ENCODE measurements around the gene IRF3.
A peak's percentile ranks its signal among the peaks of the same experiment; 100 is the strongest.

IRF3 gene

DNA sequence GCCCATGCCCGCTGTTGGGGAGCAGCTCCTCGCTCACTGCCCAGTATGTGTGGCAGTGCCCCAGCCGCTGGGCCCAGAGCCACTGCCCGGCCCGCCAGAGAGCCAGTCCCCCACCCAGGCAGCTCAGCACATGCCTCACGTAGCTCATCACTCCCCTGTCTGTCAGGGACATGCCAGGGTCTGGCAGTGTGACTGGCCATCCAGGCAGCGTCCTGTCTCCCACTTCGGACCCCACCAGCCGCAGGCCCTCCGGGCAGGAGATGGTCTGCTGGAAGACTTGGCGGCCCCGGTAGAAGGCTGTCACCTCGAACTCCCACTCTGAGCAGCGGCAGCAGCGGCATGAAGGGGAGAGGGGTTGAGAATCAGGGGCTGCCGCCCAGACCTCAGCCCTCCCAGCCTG, 3.6 kb downstream of the IRF3 start:
- no peaks in the 10 kb centered on the region for H3K27me3 Mint-ChIP-seq
- no peaks in the 10 kb centered on the region for H3K9me3 Mint-ChIP-seq
- no peak for ATAC-seq
- no peak overlapping the region for H3K27ac Mint-ChIP-seq
- H3K4me3 Mint-ChIP-seq, result no peak overlapping the region
- peaks cover 51% of the 10 kb centered on the region for H3K4me1 Mint-ChIP-seq
- H3K36me3 Mint-ChIP-seq, result peaks cover 35% of the 10 kb centered on the region

DNA sequence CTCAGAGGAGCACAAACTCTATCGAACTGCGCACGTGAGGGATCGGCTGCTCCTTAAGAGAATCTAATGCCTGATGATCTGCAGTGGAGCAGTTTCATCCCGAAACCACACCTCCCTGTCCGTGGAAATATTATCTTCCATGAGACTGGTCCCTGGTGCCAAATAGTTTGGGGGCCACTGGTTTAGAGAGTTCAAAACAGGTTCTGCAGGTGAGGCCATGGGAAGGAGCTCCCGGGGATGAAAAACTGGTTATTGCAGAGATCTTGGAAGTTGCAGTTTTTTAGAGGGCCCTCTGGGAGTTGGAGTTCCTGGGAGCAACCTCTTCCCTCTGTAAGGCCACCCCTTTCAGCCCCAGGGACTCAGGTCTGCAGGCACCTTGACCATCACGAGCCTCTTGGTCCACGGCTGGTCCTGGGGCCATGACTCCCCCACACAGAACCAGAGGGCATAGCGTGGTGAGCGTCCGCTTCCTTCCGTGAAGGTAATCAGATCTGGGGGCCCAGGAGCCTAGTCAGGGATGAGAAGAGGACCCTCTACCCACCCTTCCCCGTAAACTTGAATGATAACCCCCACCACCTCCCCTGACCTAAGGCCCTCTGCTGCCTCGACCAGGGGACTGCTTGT, 5.2 kb downstream of the IRF3 start:
- ATAC-seq, result no peak
- Mint-ChIP-seq H3K36me3 (peaks cover 40% of the 10 kb centered on the region), H3K4me3 (no peak overlapping the region), H3K9me3 (no peaks in the 10 kb centered on the region), H3K27me3 (no peaks in the 10 kb centered on the region), H3K4me1 (peaks cover 35% of the 10 kb centered on the region), H3K27ac (no peak overlapping the region)

DNA sequence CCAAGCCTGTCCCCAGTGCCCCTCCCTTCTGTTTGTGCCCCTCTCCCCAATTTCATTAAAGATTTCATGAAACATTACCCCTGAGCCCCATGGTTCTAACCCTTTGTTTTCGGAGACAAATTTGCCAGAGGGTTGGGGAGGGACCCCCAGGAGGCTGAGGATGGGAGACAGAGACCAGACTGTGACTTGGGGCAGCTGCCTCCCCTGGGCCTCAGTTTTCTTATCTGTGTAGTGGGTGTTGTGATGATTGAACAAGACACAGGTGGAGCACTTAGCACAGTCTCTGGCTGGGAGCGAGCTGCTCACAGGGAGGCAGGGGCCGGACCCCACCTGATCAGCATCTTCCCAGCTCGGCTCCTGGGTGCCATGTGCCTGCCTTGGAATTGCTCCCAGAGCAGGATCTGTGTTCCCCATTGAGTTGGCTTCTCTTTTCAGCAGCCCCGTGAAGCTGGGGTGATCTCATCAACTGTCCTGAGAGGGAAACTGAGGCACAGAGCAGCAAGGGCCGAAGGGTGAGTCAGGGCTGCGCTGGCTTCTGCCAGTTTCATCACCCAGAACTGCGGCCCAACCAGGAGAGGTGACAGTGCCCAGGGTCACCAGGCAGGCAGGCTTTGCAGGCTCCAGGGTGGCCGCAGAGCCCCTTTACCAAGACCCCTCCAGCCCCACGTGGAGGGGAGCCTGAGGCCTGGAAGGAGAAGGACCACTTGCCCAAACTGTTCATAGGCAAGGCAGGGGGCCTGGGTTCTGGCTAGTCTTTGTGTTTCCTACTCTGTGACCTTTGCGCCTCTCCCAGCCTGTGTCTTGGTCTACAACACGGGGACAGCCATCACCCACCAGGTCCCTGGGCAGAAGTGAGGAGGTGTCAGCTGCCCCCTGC, 6.9 kb downstream of the IRF3 start:
- no peak for ATAC-seq
- Mint-ChIP-seq H3K4me1 (peaks cover 19% of the 10 kb centered on the region), H3K27me3 (no peaks in the 10 kb centered on the region), H3K36me3 (peaks cover 47% of the 10 kb centered on the region), H3K9me3 (no peaks in the 10 kb centered on the region), H3K4me3 (no peak overlapping the region), H3K27ac (no peak overlapping the region)

DNA sequence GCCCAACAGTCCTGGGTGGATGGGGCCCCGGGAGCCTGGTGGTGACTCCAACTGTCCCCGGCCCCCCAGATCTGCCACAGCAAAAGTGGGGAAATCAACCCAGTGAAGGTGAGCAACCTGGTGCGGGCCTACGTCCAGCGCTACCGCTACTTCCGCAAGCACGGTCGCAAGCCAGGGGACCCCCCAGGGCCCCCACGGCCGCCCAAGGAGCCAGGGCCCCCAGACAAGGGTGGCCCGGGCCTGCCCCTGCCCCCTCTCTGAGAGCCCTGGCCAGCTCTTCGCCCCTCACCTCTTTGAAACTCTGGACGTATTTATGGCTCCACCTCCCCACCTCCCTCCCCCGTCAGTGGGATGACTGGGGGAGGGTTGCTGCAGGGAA, 7.5 kb downstream of the IRF3 start:
- no peaks in the 10 kb centered on the region for H3K27me3 Mint-ChIP-seq

DNA sequence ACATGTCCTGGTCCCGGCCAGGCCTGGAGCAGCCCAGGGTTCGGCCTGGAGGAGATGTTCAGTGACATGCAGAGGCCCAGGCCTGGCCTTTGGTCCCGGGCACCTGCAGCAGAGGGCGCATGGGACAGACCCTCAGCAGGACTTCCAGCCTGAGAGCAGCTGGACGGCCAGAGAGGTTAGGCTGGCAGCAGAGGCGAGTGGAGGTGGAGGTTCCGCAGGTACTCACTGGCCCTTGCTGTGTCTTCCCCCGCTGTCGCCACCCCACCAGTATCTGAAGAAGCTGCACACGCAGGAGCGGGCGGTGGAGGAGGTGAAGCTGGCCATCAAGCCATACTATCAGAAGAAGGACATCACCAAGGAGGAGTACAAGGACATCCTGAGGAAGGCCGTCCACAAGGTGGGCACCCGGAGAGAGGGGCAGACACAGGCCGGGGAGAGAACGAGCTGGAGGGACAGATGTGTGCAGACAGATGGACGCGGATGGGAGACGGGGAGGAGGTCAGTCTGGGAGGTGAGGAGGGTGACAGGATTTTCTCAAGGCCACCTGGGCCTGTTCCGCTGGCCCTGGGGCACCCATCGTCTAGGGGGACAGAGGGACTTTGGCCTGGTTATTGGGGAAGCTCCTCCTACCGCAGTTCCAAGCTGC, 8.0 kb downstream of the IRF3 start:
- no peaks in the 10 kb centered on the region for H3K27me3 Mint-ChIP-seq
- H3K9me3 Mint-ChIP-seq, result no peaks in the 10 kb centered on the region
- ATAC-seq, result no peak
- H3K27ac Mint-ChIP-seq, result no peak overlapping the region
- H3K4me3 Mint-ChIP-seq, result no peak overlapping the region
- peaks cover 56% of the 10 kb centered on the region for H3K36me3 Mint-ChIP-seq
- H3K4me1 Mint-ChIP-seq, result peaks cover 13% of the 10 kb centered on the region

More for the DNA sequence above, 7.5 kb downstream of the IRF3 start:
- Mint-ChIP-seq H3K9me3 (no peaks in the 10 kb centered on the region), H3K4me1 (peaks cover 18% of the 10 kb centered on the region), H3K4me3 (no peak overlapping the region), H3K27ac (no peak overlapping the region), H3K36me3 (peaks cover 54% of the 10 kb centered on the region)
- no peak for ATAC-seq

DNA sequence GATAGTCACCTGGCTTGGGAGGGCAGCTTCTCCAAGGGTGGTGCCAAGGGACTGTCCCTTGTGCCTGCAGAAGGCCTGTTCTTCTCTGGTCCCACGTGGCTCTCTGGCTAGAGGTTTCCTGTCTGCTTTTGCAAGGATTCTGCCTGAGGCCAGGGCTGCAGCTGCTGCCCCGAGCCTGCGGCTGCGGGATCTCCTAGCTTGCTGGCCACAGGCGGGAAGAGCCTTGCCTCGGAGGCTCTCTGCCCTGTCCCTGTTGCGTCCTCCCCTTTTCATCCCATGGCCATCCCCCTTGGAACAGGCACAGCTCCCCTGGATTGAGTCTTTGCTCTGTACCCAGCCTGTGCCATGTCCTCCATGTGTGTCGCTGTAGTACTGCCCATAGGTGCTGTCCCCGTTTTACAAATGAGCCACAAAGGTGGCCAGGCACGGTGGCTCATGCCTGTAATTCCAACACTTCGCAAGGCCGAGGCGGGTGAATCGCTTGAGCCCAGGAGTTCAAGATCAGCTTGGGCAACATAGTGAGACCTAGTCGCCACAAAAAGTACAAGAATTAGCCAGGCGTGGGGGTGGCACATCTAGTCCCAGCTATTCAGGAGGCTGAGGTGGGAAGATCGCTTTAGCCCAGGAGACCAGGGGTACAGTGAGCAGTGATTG, 9.1 kb downstream of the IRF3 start:
- Mint-ChIP-seq H3K27ac (peak overlapping the region; percentile 32), H3K36me3 (peaks cover 53% of the 10 kb centered on the region), H3K4me3 (no peak overlapping the region), H3K9me3 (no peaks in the 10 kb centered on the region), H3K27me3 (no peaks in the 10 kb centered on the region), H3K4me1 (peaks cover 6% of the 10 kb centered on the region)
- no peak for ATAC-seq

DNA sequence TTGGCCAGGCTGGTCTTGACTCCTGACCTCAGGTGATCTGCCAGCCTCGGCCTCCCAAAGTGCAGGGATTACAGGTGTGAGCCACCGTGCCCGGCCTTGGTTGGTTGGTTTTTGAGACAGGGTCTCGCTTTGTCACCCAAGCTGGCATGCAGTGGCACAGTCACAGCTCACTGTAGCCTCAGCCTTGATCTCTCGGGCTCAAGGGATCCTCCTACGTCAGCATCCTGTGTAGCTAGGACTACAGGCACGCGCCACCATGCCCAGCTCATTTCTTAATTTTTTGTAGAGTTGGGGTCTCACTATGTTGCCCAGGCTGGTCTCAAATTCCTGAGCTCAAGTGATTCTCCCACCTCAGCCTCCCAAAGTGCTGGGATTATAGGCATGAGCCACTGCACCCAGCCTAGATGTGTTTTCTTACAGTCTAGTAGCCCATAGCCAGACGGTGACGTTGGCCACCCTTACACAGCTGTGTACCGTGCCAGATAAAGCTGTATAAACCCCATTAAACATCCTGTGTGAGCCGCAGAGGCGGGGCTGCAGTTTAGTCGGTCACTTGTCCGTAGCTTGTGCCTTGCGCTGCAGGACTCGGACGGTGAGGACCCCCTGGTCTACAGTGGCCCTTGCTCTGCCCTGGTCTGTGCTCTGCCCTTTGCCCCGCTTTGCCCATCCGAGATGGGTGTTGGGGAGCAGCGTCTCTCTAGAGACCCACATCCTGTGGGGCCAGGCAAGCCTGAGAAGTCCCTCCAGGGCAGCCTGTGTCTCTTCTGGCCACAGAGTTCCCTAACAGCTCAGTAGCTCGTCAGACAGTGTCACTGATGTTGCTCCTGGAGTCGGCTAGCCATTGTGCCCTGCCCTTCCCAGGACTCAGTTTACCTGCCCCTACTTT, 9.8 kb downstream of the IRF3 start:
- Mint-ChIP-seq H3K4me1 (peaks cover 6% of the 10 kb centered on the region), H3K9me3 (no peaks in the 10 kb centered on the region), H3K27me3 (no peaks in the 10 kb centered on the region), H3K27ac (peak overlapping the region; percentile 32), H3K36me3 (peaks cover 57% of the 10 kb centered on the region), H3K4me3 (no peak overlapping the region)
- ATAC-seq, result no peak

DNA sequence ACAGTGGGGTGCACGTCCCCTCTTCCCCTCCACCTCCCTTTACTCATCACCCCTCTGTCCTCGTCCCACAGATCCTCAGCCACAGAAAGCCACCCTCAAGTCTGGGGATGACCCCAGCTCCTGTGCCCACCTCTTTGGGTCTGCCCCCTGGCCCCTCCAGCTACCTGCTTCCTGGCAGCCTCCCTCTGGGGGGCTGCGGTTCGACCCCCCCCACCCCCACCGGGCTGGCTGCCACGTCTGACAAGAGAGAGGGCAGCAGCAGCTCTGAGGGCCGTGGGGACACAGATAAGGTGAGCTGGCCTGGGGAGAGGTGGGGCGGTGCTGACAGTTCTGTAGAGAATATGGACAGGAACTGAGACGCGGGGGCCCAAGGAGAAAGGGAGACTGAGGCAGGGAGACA, 11.1 kb downstream of the IRF3 start:
- H3K36me3 Mint-ChIP-seq, result peaks cover 54% of the 10 kb centered on the region
- no peak overlapping the region for H3K4me3 Mint-ChIP-seq
- no peaks in the 10 kb centered on the region for H3K9me3 Mint-ChIP-seq
- H3K27ac Mint-ChIP-seq, result peak overlapping the region; percentile 26
- peaks cover 6% of the 10 kb centered on the region for H3K4me1 Mint-ChIP-seq
- H3K27me3 Mint-ChIP-seq, result no peaks in the 10 kb centered on the region
- ATAC-seq, result no peak

DNA sequence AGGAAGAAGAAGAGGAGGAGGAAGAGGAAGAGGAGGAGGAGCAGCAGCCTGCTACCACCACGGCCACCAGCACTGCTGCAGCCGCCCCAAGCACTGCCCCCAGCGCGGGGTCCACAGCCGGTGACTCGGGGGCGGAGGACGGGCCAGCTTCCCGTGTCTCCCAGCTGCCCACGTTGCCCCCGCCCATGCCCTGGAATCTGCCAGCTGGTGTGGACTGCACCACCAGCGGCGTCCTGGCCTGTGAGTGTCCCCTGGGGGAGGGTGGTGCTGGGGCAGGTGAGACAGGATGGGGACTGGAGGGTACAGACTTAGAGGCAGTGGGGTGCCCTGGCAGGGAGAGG, 12.2 kb downstream of the IRF3 start:
- Mint-ChIP-seq H3K9me3 (no peaks in the 10 kb centered on the region), H3K4me3 (no peak overlapping the region), H3K27me3 (no peaks in the 10 kb centered on the region), H3K27ac (no peak overlapping the region), H3K4me1 (peaks cover 6% of the 10 kb centered on the region), H3K36me3 (peaks cover 49% of the 10 kb centered on the region)
- no peak for ATAC-seq

DNA sequence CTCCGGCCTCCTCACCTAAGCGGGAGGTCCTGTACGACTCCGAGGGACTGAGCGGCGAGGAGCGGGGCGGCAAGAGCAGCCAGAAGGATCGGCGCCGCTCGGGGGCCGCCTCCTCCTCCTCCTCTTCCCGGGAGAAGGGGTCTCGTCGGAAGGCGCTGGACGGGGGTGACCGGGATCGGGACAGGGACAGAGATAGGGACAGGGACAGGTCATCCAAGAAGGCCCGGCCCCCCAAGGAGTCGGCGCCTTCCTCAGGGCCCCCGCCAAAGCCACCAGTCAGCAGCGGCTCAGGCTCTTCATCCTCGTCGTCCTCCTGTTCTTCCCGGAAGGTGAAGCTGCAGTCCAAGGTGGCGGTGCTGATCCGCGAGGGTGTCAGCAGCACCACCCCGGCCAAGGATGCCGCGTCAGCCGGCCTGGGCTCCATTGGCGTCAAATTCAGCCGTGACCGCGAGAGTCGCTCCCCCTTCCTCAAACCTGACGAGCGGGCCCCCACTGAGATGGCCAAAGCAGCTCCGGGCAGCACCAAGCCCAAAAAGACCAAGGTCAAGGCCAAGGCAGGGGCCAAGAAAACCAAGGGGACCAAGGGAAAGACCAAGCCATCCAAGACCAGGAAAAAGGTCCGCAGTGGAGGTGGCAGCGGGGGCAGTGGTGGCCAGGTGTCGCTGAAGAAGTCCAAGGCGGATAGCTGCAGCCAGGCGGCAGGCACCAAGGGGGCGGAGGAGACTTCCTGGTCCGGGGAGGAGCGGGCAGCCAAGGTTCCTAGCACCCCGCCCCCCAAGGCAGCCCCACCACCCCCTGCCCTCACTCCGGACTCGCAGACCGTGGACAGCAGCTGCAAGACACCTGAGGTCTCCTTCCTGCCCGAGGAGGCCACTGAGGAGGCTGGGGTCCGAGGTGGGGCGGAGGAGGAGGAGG, 12.8 kb downstream of the IRF3 start:
- peaks cover 47% of the 10 kb centered on the region for H3K36me3 Mint-ChIP-seq
- peaks cover 6% of the 10 kb centered on the region for H3K4me1 Mint-ChIP-seq
- no peak for ATAC-seq
- H3K27ac Mint-ChIP-seq, result no peak overlapping the region
- no peaks in the 10 kb centered on the region for H3K9me3 Mint-ChIP-seq
- no peaks in the 10 kb centered on the region for H3K27me3 Mint-ChIP-seq
- no peak overlapping the region for H3K4me3 Mint-ChIP-seq

DNA sequence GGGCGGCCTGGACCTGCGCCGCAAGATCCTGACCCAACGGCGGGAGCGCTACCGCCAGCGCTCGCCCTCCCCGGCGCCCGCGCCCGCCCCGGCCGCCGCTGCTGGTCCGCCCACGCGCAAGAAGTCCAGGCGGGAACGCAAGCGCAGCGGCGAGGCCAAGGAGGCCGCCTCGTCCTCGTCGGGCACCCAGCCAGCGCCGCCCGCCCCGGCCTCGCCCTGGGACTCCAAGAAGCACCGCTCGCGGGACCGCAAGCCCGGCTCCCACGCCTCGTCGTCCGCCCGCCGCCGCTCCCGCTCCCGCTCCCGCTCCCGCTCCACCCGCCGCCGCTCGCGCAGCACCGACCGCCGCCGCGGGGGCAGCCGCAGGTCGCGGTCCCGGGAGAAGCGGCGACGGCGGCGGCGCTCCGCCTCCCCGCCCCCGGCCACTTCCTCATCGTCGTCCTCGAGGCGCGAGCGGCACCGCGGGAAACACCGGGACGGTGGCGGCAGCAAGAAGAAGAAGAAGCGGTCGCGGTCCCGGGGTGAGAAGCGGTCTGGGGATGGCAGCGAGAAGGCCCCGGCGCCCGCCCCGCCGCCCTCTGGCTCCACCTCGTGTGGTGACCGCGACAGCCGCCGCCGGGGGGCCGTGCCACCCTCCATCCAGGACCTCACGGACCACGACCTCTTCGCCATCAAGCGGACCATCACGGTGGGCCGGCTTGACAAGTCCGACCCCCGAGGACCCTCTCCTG, 13.7 kb downstream of the IRF3 start:
- ATAC-seq, result peak; percentile 61
- Mint-ChIP-seq H3K36me3 (peaks cover 43% of the 10 kb centered on the region), H3K4me3 (no peak overlapping the region), H3K27me3 (no peaks in the 10 kb centered on the region), H3K9me3 (no peaks in the 10 kb centered on the region), H3K4me1 (peaks cover 6% of the 10 kb centered on the region), H3K27ac (no peak overlapping the region)

DNA sequence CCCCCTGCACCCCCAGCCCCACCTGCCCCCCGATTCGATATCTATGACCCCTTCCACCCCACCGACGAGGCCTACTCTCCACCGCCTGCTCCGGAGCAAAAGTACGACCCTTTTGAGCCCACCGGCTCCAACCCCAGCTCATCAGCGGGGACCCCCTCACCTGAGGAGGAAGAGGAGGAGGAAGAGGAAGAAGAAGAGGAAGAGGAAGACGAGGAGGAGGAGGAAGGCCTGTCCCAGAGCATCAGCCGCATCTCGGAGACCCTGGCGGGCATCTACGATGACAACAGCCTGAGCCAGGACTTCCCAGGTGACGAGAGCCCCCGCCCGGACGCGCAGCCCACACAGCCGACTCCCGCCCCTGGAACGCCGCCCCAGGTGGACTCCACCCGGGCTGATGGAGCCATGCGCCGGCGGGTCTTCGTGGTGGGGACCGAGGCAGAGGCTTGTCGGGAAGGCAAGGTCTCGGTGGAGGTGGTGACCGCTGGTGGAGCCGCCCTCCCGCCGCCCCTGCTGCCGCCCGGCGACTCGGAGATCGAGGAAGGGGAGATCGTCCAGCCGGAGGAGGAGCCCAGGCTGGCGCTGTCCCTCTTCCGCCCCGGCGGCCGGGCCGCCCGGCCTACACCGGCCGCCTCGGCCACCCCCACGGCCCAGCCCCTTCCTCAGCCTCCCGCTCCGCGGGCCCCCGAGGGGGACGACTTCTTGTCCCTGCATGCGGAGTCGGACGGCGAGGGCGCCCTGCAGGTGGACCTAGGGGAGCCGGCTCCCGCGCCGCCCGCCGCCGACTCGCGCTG, 14.4 kb downstream of the IRF3 start:
- H3K4me1 Mint-ChIP-seq, result peaks cover 7% of the 10 kb centered on the region
- no peak overlapping the region for H3K27ac Mint-ChIP-seq
- no peaks in the 10 kb centered on the region for H3K9me3 Mint-ChIP-seq
- peak; percentile 28 for ATAC-seq
- no peaks in the 10 kb centered on the region for H3K27me3 Mint-ChIP-seq
- H3K36me3 Mint-ChIP-seq, result peaks cover 44% of the 10 kb centered on the region
- H3K4me3 Mint-ChIP-seq, result no peak overlapping the region

DNA sequence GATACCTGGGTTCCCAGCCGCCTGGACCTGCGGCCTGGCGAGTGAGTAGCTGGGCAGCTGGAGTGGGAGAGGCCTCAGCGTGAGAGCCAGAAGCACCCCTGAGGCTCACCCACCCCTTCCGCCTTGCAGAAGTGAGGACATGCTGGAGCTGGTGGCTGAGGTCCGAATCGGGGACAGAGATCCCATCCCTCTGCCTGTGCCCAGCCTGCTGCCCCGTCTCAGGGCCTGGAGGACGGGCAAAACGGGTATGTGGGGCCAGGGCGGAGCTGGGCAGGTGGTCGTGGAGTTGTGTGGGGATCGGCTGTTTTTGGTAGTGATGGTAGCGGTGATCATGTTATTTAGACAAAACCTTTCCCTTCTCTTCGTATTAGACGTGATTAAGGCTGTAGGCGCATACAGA, 19.1 kb downstream of the IRF3 start:
- H3K27me3 Mint-ChIP-seq, result no peaks in the 10 kb centered on the region

More for the DNA sequence above, 19.1 kb downstream of the IRF3 start:
- no peak overlapping the region for H3K4me3 Mint-ChIP-seq
- peaks cover 39% of the 10 kb centered on the region for H3K4me1 Mint-ChIP-seq
- no peak for ATAC-seq
- no peak overlapping the region for H3K27ac Mint-ChIP-seq
- H3K36me3 Mint-ChIP-seq, result peaks cover 34% of the 10 kb centered on the region
- H3K9me3 Mint-ChIP-seq, result no peaks in the 10 kb centered on the region
